Measurements from ENCODE around the gene AMFR. TPM values are rescaled to one million over a fixed set of nuclear protein-coding genes. Genes with fewer than 3 reads are reported as not detected.

The AMFR gene
- total RNA-seq, 4 donors from 2014 or later, result 81.5 to 190 (median 112) TPM

GRCh38 chr16:56340864-56341365, 84.4 kb downstream of the AMFR start:
- no peak for TF ChIP-seq POLR2A (IDR thresholded peaks at IDR 0.05)
- Histone ChIP-seq H3K4me1 (no peaks in the 10 kb centered on the region), H3K36me3 (no peaks in the 10 kb centered on the region), H3K4me3 (no peak overlapping the region), H3K27me3 (no peaks in the 10 kb centered on the region), H3K9me3 (no peaks in the 10 kb centered on the region), H3K27ac (no peak overlapping the region)
- DNase-seq, result no peak
- intact Hi-C loops (cut with DNase I; ENCODE audit: low total_unique reads), result no loop called here

GRCh38 chr16:56340416-56340815, 84.9 kb downstream of the AMFR start:
- Histone ChIP-seq H3K9me3 (no peaks in the 10 kb centered on the region), H3K4me3 (no peak overlapping the region), H3K36me3 (no peaks in the 10 kb centered on the region), H3K4me1 (no peaks in the 10 kb centered on the region), H3K27me3 (no peaks in the 10 kb centered on the region), H3K27ac (no peak overlapping the region)
- intact Hi-C loops (cut with DNase I; ENCODE audit: low total_unique reads), result no loop called here
- TF ChIP-seq POLR2A (IDR thresholded peaks at IDR 0.05) (no peak), CTCF (IDR thresholded peaks at IDR 0.05) (no peak)
- no peak for DNase-seq

- no peak for TF ChIP-seq CTCF (IDR thresholded peaks at IDR 0.05)
- no peak for TF ChIP-seq POLR2A (IDR thresholded peaks at IDR 0.05)
- intact Hi-C loops (cut with DNase I; ENCODE audit: low total_unique reads), result no loop called here
- Histone ChIP-seq H3K36me3 (no peaks in the 10 kb centered on the region), H3K27me3 (no peaks in the 10 kb centered on the region), H3K4me1 (no peaks in the 10 kb centered on the region), H3K9me3 (no peaks in the 10 kb centered on the region), H3K27ac (no peak overlapping the region), H3K4me3 (no peak overlapping the region)
- no peak for DNase-seq
Observed at GRCh38 chr16:56339431-56340195, 85.7 kb downstream of the AMFR start.

GRCh38 chr16:56338566-56339318, 86.6 kb downstream of the AMFR start:
- intact Hi-C loops (cut with DNase I; ENCODE audit: low total_unique reads), result no loop called here
- H3K27me3 ChIP-seq, result no peaks in the 10 kb centered on the region
- no peak for TF ChIP-seq POLR2A (IDR thresholded peaks at IDR 0.05)
- no peak for TF ChIP-seq CTCF (IDR thresholded peaks at IDR 0.05)
- H3K9me3 ChIP-seq, result no peaks in the 10 kb centered on the region
- H3K27ac ChIP-seq, result no peak overlapping the region
- H3K4me3 ChIP-seq, result no peak overlapping the region
- no peak for DNase-seq
- no peaks in the 10 kb centered on the region for H3K4me1 ChIP-seq
- no peaks in the 10 kb centered on the region for H3K36me3 ChIP-seq

- no peak overlapping the region for H3K27ac ChIP-seq
- H3K4me3 ChIP-seq, result no peak overlapping the region
- H3K4me1 ChIP-seq, result no peaks in the 10 kb centered on the region
- no peaks in the 10 kb centered on the region for H3K27me3 ChIP-seq
- DNase-seq, result no peak
- TF ChIP-seq POLR2A (IDR thresholded peaks at IDR 0.05) (no peak), CTCF (IDR thresholded peaks at IDR 0.05) (no peak)
- H3K9me3 ChIP-seq, result no peaks in the 10 kb centered on the region
- no peaks in the 10 kb centered on the region for H3K36me3 ChIP-seq
- intact Hi-C loops (cut with DNase I; ENCODE audit: low total_unique reads), result no loop called here
Observed at GRCh38 chr16:56337858-56338325, 87.5 kb downstream of the AMFR start.

Measured in uterus (tissue), 4 donors.